ENCODE measurements around the gene OR6B1.
"Not testable (repeated sequence)": the region's sequence is repeated elsewhere in the genome, so short reads cannot be mapped to it uniquely, and the experiment has no call there.

Gene OR6B1

DNA sequence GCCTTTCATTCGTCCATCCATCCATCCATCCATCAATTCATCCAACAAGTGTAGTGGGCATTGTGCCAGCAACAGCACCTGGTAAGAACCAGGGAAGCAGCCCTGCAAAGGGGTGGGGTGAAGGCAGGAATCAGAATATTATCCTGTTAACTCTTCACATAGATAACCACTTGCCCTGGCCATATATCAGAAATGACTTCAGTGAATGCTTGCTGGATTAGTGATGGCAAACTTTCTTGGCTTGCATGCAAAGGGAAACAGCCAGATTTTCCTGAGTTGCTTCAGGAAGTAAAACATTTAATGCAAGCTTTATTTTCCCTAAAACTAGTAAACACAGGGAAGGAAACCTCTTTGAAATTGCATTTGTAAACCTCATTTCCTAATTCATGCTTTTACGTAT is 49.4 kb downstream of the OR6B1 start:
- DNase-seq, result no peak

DNA sequence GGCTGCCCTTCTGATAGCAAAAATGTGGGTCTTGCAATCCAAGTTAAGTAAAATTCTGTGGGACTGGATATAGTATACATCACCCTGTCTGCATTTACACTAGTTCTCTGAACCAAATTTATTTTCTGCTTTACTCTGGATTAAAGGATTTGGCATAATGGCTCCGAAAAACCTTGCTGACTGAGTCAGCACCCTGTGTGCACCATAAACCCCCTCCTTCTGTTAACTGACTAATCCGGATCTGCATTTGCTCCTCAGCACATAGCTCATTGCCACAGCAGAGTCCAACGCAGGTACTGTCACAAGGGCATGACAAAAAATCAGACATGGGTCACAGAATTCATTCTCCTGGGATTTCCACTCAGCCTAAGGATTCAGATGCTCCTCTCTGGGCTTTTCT is 50.0 kb downstream of the OR6B1 start:
- DNase-seq, result no peak

- not testable (repeated sequence) for DNase-seq
Measured at GRCh38 chr7:144050884-144051283, 50.8 kb downstream of the OR6B1 start.

DNA sequence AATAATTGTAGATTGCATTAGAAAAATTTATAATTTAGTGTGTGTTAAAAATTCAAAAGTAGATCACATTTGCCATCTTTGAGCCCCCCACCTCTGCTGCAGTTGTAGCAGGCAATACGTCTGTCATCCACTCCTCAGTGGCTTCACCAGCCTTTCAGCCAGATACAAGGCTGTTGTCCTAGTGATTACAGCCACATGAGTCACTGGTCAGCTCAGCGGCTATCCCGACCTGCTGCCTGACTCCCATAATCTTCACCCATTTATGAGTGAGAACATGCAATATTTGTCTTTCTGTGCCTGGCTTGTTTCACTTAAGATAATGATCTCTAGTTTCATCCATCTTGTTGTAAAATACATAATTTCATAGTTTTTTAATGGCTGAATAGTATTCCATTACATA is 57.8 kb downstream of the OR6B1 start:
- DNase-seq, result no peak
